ENCODE measurements around the gene IRF4.
"Not testable (repeated sequence)": the region's sequence is repeated elsewhere in the genome, so short reads cannot be mapped to it uniquely, and the experiment has no call there.

The IRF4 gene

GRCh38 chr6:422433-423054, 31.0 kb downstream of the IRF4 start:
- Histone ChIP-seq H3K27me3 (ENCODE audit: insufficient read depth, insufficient read length) (no peaks in the 10 kb centered on the region), H3K36me3 (ENCODE audit: insufficient read depth, insufficient read length, low read length) (no peaks in the 10 kb centered on the region), H3K4me1 (ENCODE audit: insufficient read depth, insufficient read length) (no peaks in the 10 kb centered on the region), H3K9ac (ENCODE audit: insufficient read length, low read depth) (no peak overlapping the region), H3K4me3 (ENCODE audit: insufficient read length, low read depth) (no peak overlapping the region), H3K9me3 (ENCODE audit: insufficient read depth, low read length) (peaks cover 10% of the 10 kb centered on the region; the same call in 1 of the 2 replicates)
- DNase-seq (ENCODE audit: low read depth, low spot score): no peak
- TF ChIP-seq YY1 (IDR thresholded peaks at IDR 0.05; ENCODE audit: insufficient read depth, insufficient read length): no peak
- TF ChIP-seq ZNF274 (IDR thresholded peaks at IDR 0.05; ENCODE audit: low read depth, low read length): no peak
- TF ChIP-seq SUZ12 (IDR thresholded peaks at IDR 0.05; ENCODE audit: extremely low read depth, insufficient read depth, insufficient read length): no peak

- Histone ChIP-seq H3K27me3 (ENCODE audit: insufficient read depth, insufficient read length) (no peaks in the 10 kb centered on the region), H3K9me3 (ENCODE audit: insufficient read depth, low read length) (peaks cover 10% of the 10 kb centered on the region; the same call in 1 of the 2 replicates), H3K9ac (ENCODE audit: insufficient read length, low read depth) (no peak overlapping the region), H3K4me3 (ENCODE audit: insufficient read length, low read depth) (no peak overlapping the region), H3K36me3 (ENCODE audit: insufficient read depth, insufficient read length, low read length) (no peaks in the 10 kb centered on the region), H3K4me1 (ENCODE audit: insufficient read depth, insufficient read length) (no peaks in the 10 kb centered on the region)
- TF ChIP-seq SUZ12 (IDR thresholded peaks at IDR 0.05; ENCODE audit: extremely low read depth, insufficient read depth, insufficient read length): no peak
- TF ChIP-seq ZNF274 (IDR thresholded peaks at IDR 0.05; ENCODE audit: low read depth, low read length): no peak
- TF ChIP-seq YY1 (IDR thresholded peaks at IDR 0.05; ENCODE audit: insufficient read depth, insufficient read length): no peak
- DNase-seq (ENCODE audit: low read depth, low spot score): no peak
Measured at GRCh38 chr6:423055-423798, 31.7 kb downstream of the IRF4 start.

- H3K9ac ChIP-seq (ENCODE audit: insufficient read length, low read depth): no peak overlapping the region
- no peaks in the 10 kb centered on the region for H3K27me3 ChIP-seq (ENCODE audit: insufficient read depth, insufficient read length)
- no peaks in the 10 kb centered on the region for H3K36me3 ChIP-seq (ENCODE audit: insufficient read depth, insufficient read length, low read length)
- no peak overlapping the region for H3K4me3 ChIP-seq (ENCODE audit: insufficient read length, low read depth)
- H3K4me1 ChIP-seq (ENCODE audit: insufficient read depth, insufficient read length): no peaks in the 10 kb centered on the region
- no peak for TF ChIP-seq SUZ12 (IDR thresholded peaks at IDR 0.05; ENCODE audit: extremely low read depth, insufficient read depth, insufficient read length)
- TF ChIP-seq YY1 (IDR thresholded peaks at IDR 0.05; ENCODE audit: insufficient read depth, insufficient read length): no peak
- TF ChIP-seq ZNF274 (IDR thresholded peaks at IDR 0.05; ENCODE audit: low read depth, low read length): no peak
- no peak for DNase-seq (ENCODE audit: low read depth, low spot score)
- peaks cover 10% of the 10 kb centered on the region; the same call in 1 of the 2 replicates for H3K9me3 ChIP-seq (ENCODE audit: insufficient read depth, low read length)
Measured at GRCh38 chr6:423799-424345, 32.3 kb downstream of the IRF4 start.

- no peaks in the 10 kb centered on the region for H3K4me1 ChIP-seq (ENCODE audit: insufficient read depth, insufficient read length)
- no peak overlapping the region for H3K4me3 ChIP-seq (ENCODE audit: insufficient read length, low read depth)
- no peak for DNase-seq (ENCODE audit: low read depth, low spot score)
- peaks cover 10% of the 10 kb centered on the region; the same call in 1 of the 2 replicates for H3K9me3 ChIP-seq (ENCODE audit: insufficient read depth, low read length)
- no peaks in the 10 kb centered on the region for H3K36me3 ChIP-seq (ENCODE audit: insufficient read depth, insufficient read length, low read length)
- TF ChIP-seq YY1 (IDR thresholded peaks at IDR 0.05; ENCODE audit: insufficient read depth, insufficient read length) (no peak), ZNF274 (IDR thresholded peaks at IDR 0.05; ENCODE audit: low read depth, low read length) (no peak), SUZ12 (IDR thresholded peaks at IDR 0.05; ENCODE audit: extremely low read depth, insufficient read depth, insufficient read length) (no peak)
- no peak overlapping the region for H3K9ac ChIP-seq (ENCODE audit: insufficient read length, low read depth)
- no peaks in the 10 kb centered on the region for H3K27me3 ChIP-seq (ENCODE audit: insufficient read depth, insufficient read length)
Measured at GRCh38 chr6:424741-425417, 33.3 kb downstream of the IRF4 start.

- peaks cover 10% of the 10 kb centered on the region; the same call in 1 of the 2 replicates for H3K9me3 ChIP-seq (ENCODE audit: insufficient read depth, low read length)
- not testable (repeated sequence) for DNase-seq (ENCODE audit: low read depth, low spot score); H3K36me3 ChIP-seq (ENCODE audit: insufficient read depth, insufficient read length, low read length); H3K4me1 ChIP-seq (ENCODE audit: insufficient read depth, insufficient read length); H3K27me3 ChIP-seq (ENCODE audit: insufficient read depth, insufficient read length); H3K4me3 ChIP-seq (ENCODE audit: insufficient read length, low read depth); H3K9ac ChIP-seq (ENCODE audit: insufficient read length, low read depth)
Measured at GRCh38 chr6:425418-425788, 33.9 kb downstream of the IRF4 start.

- H3K4me1 ChIP-seq (ENCODE audit: insufficient read depth, insufficient read length); H3K9ac ChIP-seq (ENCODE audit: insufficient read length, low read depth): not testable (repeated sequence)
Measured at GRCh38 chr6:426198-426738, 34.7 kb downstream of the IRF4 start.

GRCh38 chr6:428047-428603, 36.6 kb downstream of the IRF4 start:
- H3K36me3 ChIP-seq (ENCODE audit: insufficient read depth, insufficient read length, low read length): no peaks in the 10 kb centered on the region
- TF ChIP-seq SUZ12 (IDR thresholded peaks at IDR 0.05; ENCODE audit: extremely low read depth, insufficient read depth, insufficient read length) (no peak), YY1 (IDR thresholded peaks at IDR 0.05; ENCODE audit: insufficient read depth, insufficient read length) (no peak), ZNF274 (IDR thresholded peaks at IDR 0.05; ENCODE audit: low read depth, low read length) (no peak)
- peaks cover 7% of the 10 kb centered on the region; the same call in 1 of the 2 replicates for H3K9me3 ChIP-seq (ENCODE audit: insufficient read depth, low read length)
- DNase-seq (ENCODE audit: low read depth, low spot score): no peak
- no peaks in the 10 kb centered on the region for H3K4me1 ChIP-seq (ENCODE audit: insufficient read depth, insufficient read length)
- no peaks in the 10 kb centered on the region for H3K27me3 ChIP-seq (ENCODE audit: insufficient read depth, insufficient read length)
- no peak overlapping the region for H3K4me3 ChIP-seq (ENCODE audit: insufficient read length, low read depth)
- H3K9ac ChIP-seq (ENCODE audit: insufficient read length, low read depth): no peak overlapping the region

More at GRCh38 chr6:426198-426738, 34.7 kb downstream of the IRF4 start:
- H3K4me3 ChIP-seq (ENCODE audit: insufficient read length, low read depth); H3K27me3 ChIP-seq (ENCODE audit: insufficient read depth, insufficient read length); H3K9me3 ChIP-seq (ENCODE audit: insufficient read depth, low read length); DNase-seq (ENCODE audit: low read depth, low spot score); H3K36me3 ChIP-seq (ENCODE audit: insufficient read depth, insufficient read length, low read length): not testable (repeated sequence)
